HEK293T (cell line): ENCODE measurements around the gene ARL15.

Source experiments
- BHLHE40 ChIP-seq: fragments of 450-650 bp; IDR thresholded peaks from 2 replicates; pipeline ENCODE4 v1.6.1; 2016; ENCODE audit warnings: mild to moderate bottlenecking, moderate library complexity, borderline replicate concordance
- FOXK2 ChIP-seq: fragments of 450-650 bp; IDR thresholded peaks from 2 replicates; pipeline ENCODE4 v1.6.1; 2016; ENCODE audit warnings: mild to moderate bottlenecking
- HDGF ChIP-seq: fragments of 450-650 bp; IDR thresholded peaks from 2 replicates; pipeline ENCODE4 v1.6.1; 2017; ENCODE audit warnings: antibody characterized with exemption, borderline replicate concordance
- LEF1 ChIP-seq: fragments of 450-650 bp; IDR thresholded peaks from 2 replicates; pipeline ENCODE4 v1.6.1; 2017; ENCODE audit warnings: mild to moderate bottlenecking, borderline replicate concordance
- SP1 ChIP-seq: fragments of 450-650 bp; IDR thresholded peaks from 2 replicates; pipeline ENCODE4 v1.6.1; 2017
- SUZ12 ChIP-seq: fragments of 450-650 bp; IDR thresholded peaks from 2 replicates; pipeline ENCODE4 v1.6.1; 2016; ENCODE audit warnings: mild to moderate bottlenecking
- TARDBP ChIP-seq: fragments of 450-650 bp; IDR thresholded peaks from 2 replicates; pipeline ENCODE4 v1.6.1; 2016
- ZNF384 ChIP-seq: fragments of 450-650 bp; IDR thresholded peaks from 2 replicates; pipeline ENCODE4 v1.6.1; 2016

- no peak for TF ChIP-seq ZNF384
- TF ChIP-seq SUZ12: no peak
- TF ChIP-seq HDGF: no peak
- no peak for TF ChIP-seq FOXK2
- no peak for TF ChIP-seq LEF1
- no peak for TF ChIP-seq SP1
- TF ChIP-seq BHLHE40: no peak
- no peak for TF ChIP-seq TARDBP
These were observed 17.5 kb downstream of the ARL15 start for GRCh38 chr5:54292866-54293265.
